GM12892 (cell line): ENCODE results near the gene SLC38A9.

Experiments used
- POLR2A ChIP-seq: IDR thresholded peaks from 2 replicates; pipeline ENCODE4 v1.6.1; 2011; ENCODE audit warnings: low read depth, low read length, control low read depth
- POLR2AphosphoS5 ChIP-seq: IDR thresholded peaks from 2 replicates; pipeline ENCODE4 v1.6.1; 2011; ENCODE audit warnings: low read depth, low read length, control low read depth
- TAF1 ChIP-seq: IDR thresholded peaks from 2 replicates; pipeline ENCODE4 v1.6.1; 2011; ENCODE audit warnings: low read depth, mild to moderate bottlenecking, control low read depth, low read length, borderline replicate concordance

- TF ChIP-seq TAF1 (no peak), POLR2A (no peak), POLR2AphosphoS5 (no peak)
These were observed 85.3 kb downstream of the SLC38A9 start for GRCh38 chr5:55626790-55627189.
